ENCODE measurements around the gene FRYL. TPM values are rescaled to one million over a fixed set of nuclear protein-coding genes. Genes with fewer than 3 reads are reported as not detected.
"Not testable (repeated sequence)": the region's sequence is repeated elsewhere in the genome, so short reads cannot be mapped to it uniquely, and the experiment has no call there.

The FRYL gene
- total RNA-seq, 1 donor from 2014 or later, result 22.9 TPM

GRCh38 chr4:48668254-48669017 is 111.6 kb downstream of the FRYL start:
- ATAC-seq (no peak), DNase-seq (ENCODE audit: low spot score) (no peak)

DNA sequence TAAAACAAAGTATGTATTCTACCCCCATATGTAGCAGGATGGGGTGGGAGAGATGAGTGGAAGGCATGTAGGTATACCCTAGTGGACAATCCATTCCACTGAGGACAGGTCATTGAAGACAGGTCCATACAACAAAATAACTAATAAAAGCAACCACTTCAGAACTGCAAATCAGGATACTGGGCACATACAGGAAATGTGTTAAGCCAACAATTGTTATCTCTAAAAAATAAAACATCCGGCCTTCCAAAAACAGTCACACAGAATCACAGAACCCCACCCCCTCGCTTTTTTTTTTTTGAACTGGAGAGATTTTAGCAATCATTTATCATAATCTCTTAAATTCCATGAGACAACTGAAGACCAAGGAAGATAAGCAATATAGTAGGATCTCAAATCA is 112.9 kb downstream of the FRYL start:
- no peak for DNase-seq (ENCODE audit: low spot score)
- ATAC-seq, result no peak

GRCh38 chr4:48665555-48666186 is 114.4 kb downstream of the FRYL start:
- ATAC-seq (no peak), DNase-seq (ENCODE audit: low spot score) (no peak)

- no peak for ATAC-seq
- no peak for DNase-seq (ENCODE audit: low spot score)
Measured at GRCh38 chr4:48664938-48665337, 115.1 kb downstream of the FRYL start.

DNA sequence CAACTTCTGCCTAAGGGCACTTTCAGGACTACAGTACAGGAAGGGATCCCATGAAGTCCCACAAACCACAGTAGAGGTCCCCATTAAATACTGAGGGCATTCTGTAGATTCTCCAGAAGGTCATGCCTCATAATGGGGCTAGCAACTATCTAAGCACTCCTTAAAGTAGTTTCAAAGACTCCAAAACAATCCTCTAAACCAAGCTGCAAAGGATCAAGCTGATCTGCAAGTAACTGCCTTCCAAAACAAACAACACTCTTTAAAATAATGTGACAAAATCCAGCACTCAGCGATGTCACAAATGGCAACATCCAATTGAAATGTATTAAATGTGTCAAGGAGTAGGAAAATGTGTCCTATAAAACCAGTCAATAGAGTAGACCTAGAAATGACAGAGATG is 118.7 kb downstream of the FRYL start:
- no peak for ATAC-seq
- DNase-seq (ENCODE audit: low spot score), result no peak

DNA sequence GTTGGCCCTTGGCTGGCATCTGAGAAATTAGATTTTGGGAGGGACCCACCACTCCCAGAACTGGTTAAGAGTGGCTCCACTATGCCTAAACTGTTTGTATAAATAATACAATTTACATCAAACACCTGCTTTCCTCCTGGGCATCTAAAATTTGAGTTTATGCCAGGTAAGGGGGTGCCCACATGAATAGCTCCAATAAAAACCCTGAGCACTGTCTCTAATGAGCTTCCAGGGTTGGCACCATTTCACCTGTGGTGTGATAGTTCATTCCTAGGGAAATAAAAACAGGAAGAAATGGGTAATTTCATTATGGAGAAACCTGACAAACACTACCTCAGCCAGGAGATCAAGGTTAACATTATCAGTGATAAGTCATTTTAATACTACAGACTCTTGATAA is 119.7 kb downstream of the FRYL start:
- ATAC-seq (no peak), DNase-seq (ENCODE audit: low spot score) (no peak)

GRCh38 chr4:48654015-48654664 is 125.9 kb downstream of the FRYL start:
- ATAC-seq (no peak), DNase-seq (ENCODE audit: low spot score) (no peak)

- DNase-seq (ENCODE audit: low spot score) (no peak), ATAC-seq (peak; percentile 34)
Measured at GRCh38 chr4:48653217-48654014, 126.7 kb downstream of the FRYL start.

- DNase-seq (ENCODE audit: low spot score) (no peak), ATAC-seq (no peak)
Measured at GRCh38 chr4:48651914-48652313, 128.2 kb downstream of the FRYL start.

GRCh38 chr4:48649505-48649904 is 130.6 kb downstream of the FRYL start:
- no peak for DNase-seq (ENCODE audit: low spot score)

GRCh38 chr4:48645225-48645794 is 134.8 kb downstream of the FRYL start:
- ATAC-seq, result no peak
- DNase-seq (ENCODE audit: low spot score), result no peak

More at GRCh38 chr4:48649505-48649904, 130.6 kb downstream of the FRYL start:
- no peak for ATAC-seq

GRCh38 chr4:48642421-48643374 is 137.4 kb downstream of the FRYL start:
- DNase-seq (ENCODE audit: low spot score), result no peak
- no peak for ATAC-seq

DNA sequence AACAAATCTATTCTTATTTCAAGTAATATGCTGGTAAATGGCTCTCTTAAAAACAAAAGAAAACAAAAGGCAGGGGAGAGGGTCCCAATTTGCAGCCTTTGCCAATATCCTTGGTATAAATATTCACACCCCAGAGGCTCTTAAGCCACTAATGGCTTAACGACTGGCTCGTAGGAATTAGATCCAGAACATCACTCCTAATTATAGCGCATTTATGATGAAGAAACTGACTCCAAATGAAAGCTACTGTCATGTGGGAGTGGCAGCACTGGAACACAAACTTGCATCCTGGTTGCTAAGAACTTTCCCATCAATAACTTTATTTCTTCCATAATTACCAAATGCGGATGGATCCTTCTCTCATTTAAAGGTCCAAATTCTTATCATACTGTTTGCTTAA is 138.7 kb downstream of the FRYL start:
- DNase-seq (ENCODE audit: low spot score) (no peak), ATAC-seq (no peak)

- no peak for DNase-seq (ENCODE audit: low spot score)
- ATAC-seq, result no peak
Measured at GRCh38 chr4:48640699-48641098, 139.4 kb downstream of the FRYL start.

DNA sequence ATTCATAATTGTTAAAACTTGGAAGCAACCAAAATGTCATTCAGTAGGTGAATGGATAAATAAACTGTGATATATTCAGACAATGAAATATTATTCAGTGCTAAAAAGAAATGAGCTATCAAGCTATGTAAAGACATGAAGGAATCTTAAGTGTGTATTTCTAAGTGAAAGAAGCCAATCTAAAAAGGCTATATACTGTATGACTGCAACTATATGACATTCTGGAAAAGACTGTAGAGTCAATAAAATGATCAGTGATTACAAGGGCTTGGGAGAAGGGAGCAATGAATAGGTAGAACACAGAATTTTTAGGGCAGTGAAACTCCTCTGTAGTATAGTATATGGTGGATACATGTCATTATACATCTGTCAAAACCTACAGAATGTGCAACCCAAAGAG is 139.9 kb downstream of the FRYL start:
- DNase-seq (ENCODE audit: low spot score) (no peak), ATAC-seq (no peak)

DNA sequence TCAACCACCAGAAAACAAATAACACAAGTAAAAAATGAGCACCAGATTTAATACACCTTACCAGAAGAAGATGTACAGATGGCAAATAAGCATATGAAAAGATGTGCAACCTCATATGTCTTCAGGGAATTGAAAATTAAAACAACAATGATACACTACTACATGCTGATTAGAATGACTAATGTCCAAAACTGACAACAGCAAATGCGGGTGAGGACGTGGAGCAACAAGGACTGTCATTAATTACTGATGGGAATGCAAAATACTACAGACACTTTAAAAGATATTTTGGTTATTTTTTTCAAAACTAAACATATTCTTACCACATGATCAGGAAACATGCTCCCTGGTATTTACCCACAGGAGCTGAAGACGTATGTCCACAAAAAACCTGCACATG is 140.3 kb downstream of the FRYL start:
- ATAC-seq, result no peak
- DNase-seq (ENCODE audit: low spot score), result no peak

DNA sequence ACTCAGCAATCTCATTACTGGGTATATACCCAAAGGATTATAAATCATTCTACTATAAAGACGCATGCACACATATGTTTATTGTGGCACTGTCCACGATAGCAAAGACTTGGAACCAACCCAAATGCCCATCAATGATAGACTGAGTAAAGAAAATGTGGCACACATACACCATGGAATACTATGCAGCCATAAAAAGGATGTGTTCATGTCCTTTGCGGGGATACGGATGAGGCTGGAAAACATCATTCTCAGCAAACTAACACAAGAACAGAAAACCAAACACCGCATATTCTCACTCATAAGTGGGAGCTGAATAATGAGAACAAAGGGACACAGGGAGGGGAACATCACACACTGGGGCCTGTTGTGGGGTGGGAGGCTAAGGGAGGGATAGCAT is 141.5 kb downstream of the FRYL start:
- not testable (repeated sequence) for DNase-seq (ENCODE audit: low spot score); ATAC-seq

- ATAC-seq, result no peak
- DNase-seq (ENCODE audit: low spot score), result no peak
Measured at GRCh38 chr4:48636911-48637310, 143.2 kb downstream of the FRYL start.

GRCh38 chr4:48635980-48636379 is 144.1 kb downstream of the FRYL start:
- DNase-seq (ENCODE audit: low spot score) (no peak), ATAC-seq (no peak)

- no peak for DNase-seq (ENCODE audit: low spot score)
- ATAC-seq, result no peak
Measured at GRCh38 chr4:48635310-48635709, 144.8 kb downstream of the FRYL start.

Measured in left lobe of liver (tissue), 2 donors.